HG03025 (cell line): Measurements from ENCODE around the gene KRT27.
"Not testable (repeated sequence)": the region's sequence is repeated elsewhere in the genome, so short reads cannot be mapped to it uniquely, and the experiment has no call there.

ENCODE experiments used
- ATAC-seq: cut with Tn5 transposase; IDR thresholded peaks from one replicate; pipeline ENCODE4 v1.9.1; 2021; ENCODE audit warnings: mild to moderate bottlenecking, moderate library complexity; ENCODE audit not compliant: unreplicated experiment, low FRiP score

KRT27 gene, protein sequence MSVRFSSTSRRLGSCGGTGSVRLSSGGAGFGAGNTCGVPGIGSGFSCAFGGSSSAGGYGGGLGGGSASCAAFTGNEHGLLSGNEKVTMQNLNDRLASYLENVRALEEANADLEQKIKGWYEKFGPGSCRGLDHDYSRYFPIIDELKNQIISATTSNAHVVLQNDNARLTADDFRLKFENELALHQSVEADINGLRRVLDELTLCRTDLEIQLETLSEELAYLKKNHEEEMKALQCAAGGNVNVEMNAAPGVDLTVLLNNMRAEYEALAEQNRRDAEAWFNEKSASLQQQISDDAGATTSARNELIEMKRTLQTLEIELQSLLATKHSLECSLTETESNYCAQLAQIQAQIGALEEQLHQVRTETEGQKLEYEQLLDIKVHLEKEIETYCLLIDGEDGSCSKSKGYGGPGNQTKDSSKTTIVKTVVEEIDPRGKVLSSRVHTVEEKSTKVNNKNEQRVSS

GRCh38 chr17:40782450-40782849 is at the start of gene KRT27:
Gene KRT27 (minus strand): TSS chr17:40782550. CDS start chr17:40782493, 57 bp downstream.
- no peak for ATAC-seq

DNA sequence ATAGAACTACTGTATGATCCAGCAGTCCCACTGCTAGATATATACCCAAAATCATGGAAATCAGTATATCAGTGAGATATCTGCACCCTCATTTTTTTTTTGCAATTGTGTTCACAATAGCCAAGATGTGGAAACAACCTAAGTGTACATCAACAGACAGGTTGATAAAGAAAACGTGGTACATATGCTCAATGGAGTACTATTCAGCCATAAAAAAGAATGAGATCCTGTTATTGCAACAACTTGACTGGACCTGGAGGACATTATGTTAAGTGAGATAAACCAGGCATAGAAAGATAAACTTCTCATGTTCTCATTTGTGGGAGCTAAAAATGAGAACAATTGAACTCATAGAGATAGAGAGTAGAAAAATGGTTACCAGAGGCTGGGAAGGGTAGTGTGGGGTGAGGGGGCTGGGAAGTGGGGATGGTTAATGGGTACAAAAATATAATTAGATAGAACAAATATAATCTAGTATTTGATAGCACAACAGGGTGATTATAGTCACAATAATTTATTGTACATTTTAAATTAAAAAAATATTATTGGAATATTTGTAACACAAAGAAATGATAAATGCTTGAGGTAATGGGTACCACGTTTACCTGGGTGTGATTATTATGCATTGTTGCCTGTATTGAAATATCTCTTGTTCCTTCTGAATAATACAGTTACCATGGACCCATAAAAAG is 47.9 kb upstream of the KRT27 start:
- no peak for ATAC-seq

GRCh38 chr17:40828454-40829044 is 46.2 kb upstream of the KRT27 start:
- ATAC-seq: no peak

- no peak for ATAC-seq
Observed at GRCh38 chr17:40827746-40828453, 45.5 kb upstream of the KRT27 start.

DNA sequence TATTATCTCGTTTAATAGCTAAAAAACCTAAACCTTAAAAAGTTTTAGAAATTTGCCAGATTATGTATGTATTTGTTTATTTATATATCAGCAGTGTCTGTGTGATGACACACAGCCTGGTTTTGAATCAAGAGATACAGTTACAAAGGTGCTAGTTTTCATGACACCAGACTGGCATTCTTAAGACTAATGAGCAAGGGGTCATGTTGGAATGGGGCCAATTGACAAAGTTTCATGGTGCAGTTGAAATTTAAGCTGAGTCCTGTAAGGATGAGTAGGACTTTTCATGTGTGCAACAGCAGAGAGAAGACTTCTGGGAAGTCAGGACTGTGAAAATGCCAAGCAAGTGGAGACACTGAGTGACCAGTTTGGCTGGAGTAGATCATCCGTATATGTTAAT is 43.2 kb upstream of the KRT27 start:
- no peak for ATAC-seq

DNA sequence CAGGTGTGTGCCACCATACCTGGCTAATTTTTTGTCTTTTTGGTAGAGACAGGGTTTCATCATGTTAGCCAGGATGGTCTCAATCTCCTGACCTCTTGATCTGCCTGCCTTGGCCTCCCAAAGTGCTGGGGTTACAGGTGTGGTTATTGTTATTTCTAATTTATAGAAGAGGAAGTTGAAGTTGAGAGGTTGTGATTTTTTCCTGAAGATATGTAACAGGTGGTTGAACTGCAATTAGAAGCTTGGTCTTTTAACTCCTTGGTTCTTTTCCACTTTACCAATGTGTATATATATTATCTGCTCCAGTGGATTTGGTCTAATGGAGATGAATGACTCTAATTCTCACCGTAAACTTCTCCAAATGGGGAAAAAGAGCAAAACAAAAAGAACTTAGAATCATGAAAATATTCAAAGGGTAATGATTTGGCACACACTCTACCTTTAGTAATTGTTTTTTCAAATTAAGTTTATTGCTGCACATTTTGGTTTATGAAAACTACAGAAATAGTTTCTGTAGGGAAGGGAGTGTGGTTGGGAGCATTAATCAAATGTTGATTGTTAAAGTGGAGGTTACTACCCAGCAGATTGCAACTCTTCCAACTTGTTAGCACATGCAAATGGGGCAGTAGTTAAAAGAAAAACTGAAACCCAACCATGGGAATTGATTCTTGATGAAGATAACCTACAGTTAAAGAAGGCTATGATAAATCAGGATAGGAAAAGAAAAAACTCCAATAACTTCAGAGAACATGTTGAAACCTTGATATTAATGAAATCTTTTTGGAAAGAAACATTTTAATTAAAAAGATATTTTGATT is 41.9 kb upstream of the KRT27 start:
- ATAC-seq: no peak

GRCh38 chr17:40822132-40822812 is 39.9 kb upstream of the KRT27 start, which contains the start of gene KRT10:
Gene KRT10 (minus strand): TSS chr17:40822614. CDS start chr17:40822585, 29 bp downstream.
- no peak for ATAC-seq

DNA sequence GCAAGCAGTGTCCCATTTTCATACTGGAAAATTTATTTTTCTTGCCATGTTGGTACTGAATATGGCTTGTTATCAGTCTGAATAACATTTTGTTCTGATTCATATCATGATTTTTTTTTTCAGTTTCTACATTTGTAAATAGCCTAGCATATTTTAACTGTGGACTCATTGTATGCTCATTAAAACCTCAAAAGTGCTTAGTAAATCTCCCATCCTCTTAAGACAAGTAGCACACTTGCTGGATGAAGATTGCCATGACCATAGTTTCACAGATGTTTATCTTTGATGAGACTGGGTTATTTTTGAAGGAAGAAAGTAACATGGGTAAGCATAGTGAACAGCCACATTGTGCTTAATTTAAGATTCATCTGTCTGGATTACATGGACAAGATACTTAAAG is 39.2 kb upstream of the KRT27 start:
- no peak for ATAC-seq

- no peak for ATAC-seq
Observed at GRCh38 chr17:40820228-40820838, 38.0 kb upstream of the KRT27 start.

GRCh38 chr17:40819528-40820125 is 37.3 kb upstream of the KRT27 start:
- ATAC-seq: no peak

GRCh38 chr17:40818733-40819527 is 36.6 kb upstream of the KRT27 start:
- ATAC-seq: peak; percentile 70

DNA sequence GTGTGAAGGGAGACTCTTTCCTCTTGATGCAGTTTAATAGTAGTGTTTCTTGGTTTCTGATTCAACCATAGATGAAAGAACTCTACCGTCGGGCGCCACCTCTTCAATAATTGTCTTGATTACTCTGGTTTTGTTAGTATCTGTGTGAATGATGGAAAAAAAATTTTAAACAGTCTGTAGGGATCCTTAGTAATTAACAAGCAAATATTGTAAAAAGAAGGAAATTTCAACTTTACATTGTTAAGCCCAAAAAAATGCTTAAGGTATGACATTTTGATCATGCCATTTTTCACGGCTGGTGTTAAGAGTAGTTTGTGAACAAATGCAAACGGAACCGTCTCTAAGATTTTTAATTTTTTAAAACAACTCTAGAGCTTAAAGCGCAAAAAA is 36.0 kb upstream of the KRT27 start:
- no peak for ATAC-seq

- no peak for ATAC-seq
Observed at GRCh38 chr17:40817103-40817682, 34.8 kb upstream of the KRT27 start.

DNA sequence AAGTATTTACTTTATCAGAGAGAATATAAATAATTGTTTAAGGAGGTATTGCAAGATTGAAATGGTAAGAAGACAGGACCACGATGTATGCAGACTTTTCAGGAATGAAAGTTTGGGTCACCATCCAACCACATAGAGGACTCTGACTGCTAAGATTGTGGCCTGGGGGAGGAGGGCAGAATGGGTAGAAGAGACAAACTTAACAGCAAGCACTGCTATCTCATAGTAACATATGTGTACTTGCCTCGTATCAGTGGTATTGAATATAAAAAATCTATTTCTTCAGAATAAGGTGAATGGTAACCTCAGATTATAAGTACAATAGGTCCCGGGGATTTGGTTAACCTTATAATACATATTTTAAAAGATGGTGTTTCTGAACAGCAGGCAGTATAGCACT is 34.2 kb upstream of the KRT27 start:
- ATAC-seq: no peak

- no peak for ATAC-seq
Observed at GRCh38 chr17:40815381-40815780, 33.0 kb upstream of the KRT27 start.

DNA sequence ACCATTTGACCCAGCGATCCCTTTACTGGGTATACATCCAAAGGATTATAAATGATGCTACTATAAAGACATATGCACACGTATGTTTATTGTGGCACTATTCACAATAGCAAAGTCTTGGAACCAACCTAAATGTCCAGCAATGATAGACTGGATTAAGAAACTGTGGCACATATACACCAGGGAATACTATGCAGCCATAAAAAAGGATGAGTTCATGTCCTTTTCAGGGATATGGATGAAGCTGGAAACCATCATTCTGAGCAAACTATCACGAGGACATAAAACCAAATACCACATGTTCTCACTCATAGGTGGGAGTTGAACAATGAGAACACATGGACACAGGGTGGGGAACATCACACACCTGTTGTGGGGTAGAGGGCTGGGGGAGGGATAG is 32.3 kb upstream of the KRT27 start:
- ATAC-seq: not testable (repeated sequence)

DNA sequence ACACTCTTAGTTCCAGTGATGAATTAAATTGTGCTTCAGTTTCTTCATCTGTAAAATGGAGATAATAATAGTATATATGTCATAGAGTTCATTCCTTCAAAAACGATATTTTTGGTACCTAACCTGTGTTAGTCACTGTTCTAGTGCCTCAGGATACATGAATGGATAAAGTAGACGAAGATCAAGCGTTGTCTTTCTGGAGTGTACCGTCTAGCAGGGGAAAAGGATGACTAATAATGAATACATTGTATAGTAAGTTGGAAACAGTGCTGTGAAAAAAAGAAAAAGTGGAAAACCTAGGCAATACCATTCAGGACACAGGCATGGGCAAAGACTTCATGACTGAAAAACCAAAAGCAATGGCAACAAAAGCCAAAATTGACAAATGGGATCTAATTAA is 31.5 kb upstream of the KRT27 start:
- ATAC-seq: no peak
